Upper lobe of left lung (tissue), 4 donors: ENCODE results near the gene ESRP2.

Experiments used
- EP300 ChIP-seq, 4 donors: sonication (generic); formaldehyde crosslinking; IDR thresholded peaks; one replicate each; pipeline ENCODE4 v1.5.1; 2017; ENCODE audit warnings: antibody characterized with exemption in 4 of 4, control low read depth in 2 of 4
- POLR2A ChIP-seq, 4 donors: fragments of 450-650 bp; IDR thresholded peaks; one replicate each; pipeline ENCODE4 v1.5.1; 2016 to 2017; ENCODE audit warnings: antibody characterized with exemption in 4 of 4, mild to moderate bottlenecking in 2 of 4
- TF ChIP-seq, protein P1 (sequence below), 6 experiments: fragments of 450-650 bp in 4 of 6; fragments of 200-600 bp in 2 of 6; sonication (generic) in 2 of 6; IDR thresholded peaks; one replicate each; pipeline ENCODE4 v1.5.1; 2016 to 2019; ENCODE audit warnings: antibody characterized with exemption in 6 of 6

DNA sequence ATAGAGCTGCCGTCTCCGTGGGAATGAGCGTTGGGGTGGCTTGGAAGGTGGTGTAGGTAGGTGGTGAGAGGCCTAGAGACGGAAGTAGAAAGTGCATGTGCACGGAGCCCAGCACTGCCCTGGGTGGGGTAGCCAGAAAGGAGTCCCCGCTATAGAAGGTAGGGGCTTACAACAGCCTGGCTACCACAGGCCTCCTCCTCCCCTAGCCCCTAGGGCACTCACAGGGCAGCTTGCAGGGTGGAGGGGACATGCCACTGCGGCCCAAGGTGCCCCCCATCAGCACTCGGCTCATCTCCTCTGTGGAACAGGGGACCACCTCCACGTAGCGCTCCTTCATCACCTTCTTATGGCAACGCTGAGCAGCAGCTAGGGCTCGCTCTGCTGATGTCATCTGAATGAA is 5.0 kb downstream of the ESRP2 start:
- TF ChIP-seq, protein P1, sequence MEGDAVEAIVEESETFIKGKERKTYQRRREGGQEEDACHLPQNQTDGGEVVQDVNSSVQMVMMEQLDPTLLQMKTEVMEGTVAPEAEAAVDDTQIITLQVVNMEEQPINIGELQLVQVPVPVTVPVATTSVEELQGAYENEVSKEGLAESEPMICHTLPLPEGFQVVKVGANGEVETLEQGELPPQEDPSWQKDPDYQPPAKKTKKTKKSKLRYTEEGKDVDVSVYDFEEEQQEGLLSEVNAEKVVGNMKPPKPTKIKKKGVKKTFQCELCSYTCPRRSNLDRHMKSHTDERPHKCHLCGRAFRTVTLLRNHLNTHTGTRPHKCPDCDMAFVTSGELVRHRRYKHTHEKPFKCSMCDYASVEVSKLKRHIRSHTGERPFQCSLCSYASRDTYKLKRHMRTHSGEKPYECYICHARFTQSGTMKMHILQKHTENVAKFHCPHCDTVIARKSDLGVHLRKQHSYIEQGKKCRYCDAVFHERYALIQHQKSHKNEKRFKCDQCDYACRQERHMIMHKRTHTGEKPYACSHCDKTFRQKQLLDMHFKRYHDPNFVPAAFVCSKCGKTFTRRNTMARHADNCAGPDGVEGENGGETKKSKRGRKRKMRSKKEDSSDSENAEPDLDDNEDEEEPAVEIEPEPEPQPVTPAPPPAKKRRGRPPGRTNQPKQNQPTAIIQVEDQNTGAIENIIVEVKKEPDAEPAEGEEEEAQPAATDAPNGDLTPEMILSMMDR (IDR thresholded peaks at IDR 0.05), result no peak
- TF ChIP-seq POLR2A (IDR thresholded peaks at IDR 0.05), result no peak
- TF ChIP-seq EP300 (IDR thresholded peaks at IDR 0.05), result no peak
